H1 (cell line): ENCODE measurements around the gene CXCL17. TPM values are rescaled to one million over a fixed set of nuclear protein-coding genes. Genes with fewer than 3 reads are reported as not detected.

ENCODE experiments used
- EP300 ChIP-seq, 2 experiments: IDR thresholded peaks; 1 replicate in 1 of 2; 2 replicates in 1 of 2; pipeline ENCODE4 v1.6.1; 2011 to 2012; ENCODE audit warnings: low read depth in 2 of 2, low read length in 2 of 2, mild to moderate bottlenecking in 2 of 2, borderline replicate concordance in 1 of 2, inconsistent platforms in 1 of 2, moderate library complexity in 1 of 2
- JUN ChIP-seq: IDR thresholded peaks from 2 replicates; pipeline ENCODE4 v1.6.1; 2011; ENCODE audit warnings: low read depth, mild to moderate bottlenecking, improper control_type of control experiment, low read length
- KDM4A ChIP-seq: IDR thresholded peaks from one replicate; pipeline ENCODE4 v1.7.1; 2012; ENCODE audit warnings: low read depth, mild to moderate bottlenecking, moderate library complexity, low read length, inconsistent platforms; ENCODE audit not compliant: severe bottlenecking
- MAX ChIP-seq: IDR thresholded peaks from 2 replicates; pipeline ENCODE4 v1.6.1; 2012; ENCODE audit warnings: inconsistent platforms
- POLR2A ChIP-seq, 2 experiments: IDR thresholded peaks; 1 replicate in 1 of 2; 2 replicates in 1 of 2; pipeline ENCODE4 v1.6.1; 2011; ENCODE audit warnings: low read depth in 2 of 2, low read length in 2 of 2, mild to moderate bottlenecking in 2 of 2; ENCODE audit errors: control extremely low read depth in 1 of 2
- POLR2AphosphoS5 ChIP-seq: IDR thresholded peaks from 2 replicates; pipeline ENCODE4 v1.6.1; 2011; ENCODE audit warnings: low read depth, low read length
- RAD21 ChIP-seq, 2 experiments: IDR thresholded peaks in 1 of 2; conservative IDR thresholded peaks in 1 of 2; 2 replicates each; pipeline ENCODE4 v1.6.1; 2011; ENCODE audit warnings: low read depth in 2 of 2, low read length in 2 of 2, improper control_type of control experiment in 1 of 2, inconsistent platforms in 1 of 2, mild to moderate bottlenecking in 1 of 2, moderate library complexity in 1 of 2
- RBBP5 ChIP-seq: IDR thresholded peaks from 2 replicates; pipeline ENCODE4 v1.7.1; 2012; ENCODE audit warnings: low read depth, mild to moderate bottlenecking, inconsistent platforms, low read length, moderate library complexity, borderline replicate concordance
- RFX5 ChIP-seq: IDR thresholded peaks from 2 replicates; pipeline ENCODE4 v1.6.1; 2011; ENCODE audit warnings: low read depth, low read length, improper control_type of control experiment, borderline replicate concordance
- SP1 ChIP-seq: IDR thresholded peaks from 2 replicates; pipeline ENCODE4 v1.6.1; 2011; ENCODE audit warnings: low read depth, low read length
- SP4 ChIP-seq: IDR thresholded peaks from 2 replicates; pipeline ENCODE4 v1.6.1; 2012; ENCODE audit warnings: low read length, inconsistent platforms
- TAF1 ChIP-seq: IDR thresholded peaks from 2 replicates; pipeline ENCODE4 v1.6.1; 2011; ENCODE audit warnings: mild to moderate bottlenecking, low read depth, low read length
- TAF7 ChIP-seq: optimal IDR thresholded peaks from 2 replicates; pipeline ENCODE3; 2011; ENCODE audit warnings: low read depth, mild to moderate bottlenecking, inconsistent platforms, low read length, moderate library complexity, borderline replicate concordance
- TBP ChIP-seq: IDR thresholded peaks from 2 replicates; pipeline ENCODE4 v1.6.1; 2011; ENCODE audit warnings: low read depth, low read length, improper control_type of control experiment
- polyA plus RNA-seq, 7 experiments: library from polyadenylated mRNA; depleted of rRNA in 3 of 7; stranded (reverse) in 5 of 7; unstranded in 2 of 7; fragments of >200 nt in 5 of 7; fragments of 200-250 nt in 2 of 7; gene quantifications; 1 replicate in 5 of 7; 2 replicates in 1 of 7; 4 replicates in 1 of 7; pipeline versions ENCODE4 v1.2.1 to v1.2.3, GENCODE V29; 2011 to 2013; ENCODE audit warnings: missing spikeins in 2 of 7, mixed read lengths in 2 of 7
- total RNA-seq: library from RNA; stranded (reverse); fragmentation: NEBNext Ultra II Directional; extraction: Animal tissue kit (Norgen Biotek cat#: 25700); gene quantifications from 2 replicates; pipeline ENCODE4 v1.2.1, GENCODE V29; 2021
- TF ChIP-seq, protein P1 (sequence below): IDR thresholded peaks from 2 replicates; pipeline ENCODE4 v1.6.1; 2012; ENCODE audit warnings: inconsistent platforms

CXCL17 gene
- total and polyA plus RNA-seq, 2 of the 8 experiments (the other 6 are each of a cell fraction or from before 2014, with no cell fraction given), result not detected

DNA sequence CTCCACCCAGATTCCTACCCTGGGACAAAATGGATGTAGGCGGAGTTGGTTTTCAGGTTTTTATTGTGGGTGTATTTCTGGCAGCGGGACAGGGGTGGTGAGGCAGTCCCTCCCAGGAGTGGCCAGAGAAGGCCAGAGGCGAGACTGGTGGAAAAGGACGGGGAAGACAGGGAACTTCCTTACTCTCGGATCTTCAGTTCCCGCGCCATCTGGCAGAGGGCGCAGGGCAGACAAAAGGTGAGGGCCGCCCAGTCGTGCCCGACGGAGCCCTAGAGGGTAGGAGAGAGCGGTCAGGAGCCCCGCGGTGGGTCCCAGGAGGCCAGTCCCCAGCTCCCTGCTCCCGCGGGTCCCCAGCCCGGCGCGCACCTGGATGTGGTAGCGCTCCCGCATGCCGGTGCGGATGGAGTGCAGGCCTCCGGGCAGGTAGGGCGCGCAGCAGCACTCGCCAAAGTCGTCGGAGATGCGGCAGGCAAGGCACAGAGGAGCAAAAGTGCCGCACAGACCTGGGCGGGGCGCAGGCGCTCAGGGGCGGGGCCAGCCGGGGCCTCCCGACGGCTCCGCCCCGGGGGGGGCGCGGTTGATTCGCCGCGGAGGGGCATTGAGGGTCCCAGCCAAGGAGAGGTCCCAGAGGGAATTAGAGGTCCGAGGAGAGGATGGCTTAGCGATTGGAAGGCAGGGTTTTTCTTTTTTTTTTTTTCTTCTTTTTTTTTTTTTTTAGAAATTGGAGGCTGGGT is 55.6 kb downstream of the CXCL17 start (continued):
- peak; percentile 56 for TF ChIP-seq TBP
- peak; percentile 81 for TF ChIP-seq KDM4A
- TF ChIP-seq POLR2A (IDR thresholded peaks at IDR 0.05; ENCODE audit: control extremely low read depth in 1 of 2, low read depth in 2 of 2, low read length in 2 of 2), result peak in 1 of 2 experiments; percentile 89; a peak in 2 of 3 replicates
- TF ChIP-seq TAF1, result peak; percentile 88
- TF ChIP-seq SP4, result 0 out of 2 replicates have a peak, but pooled peaks have one; percentile 23
- TF ChIP-seq, protein P1, sequence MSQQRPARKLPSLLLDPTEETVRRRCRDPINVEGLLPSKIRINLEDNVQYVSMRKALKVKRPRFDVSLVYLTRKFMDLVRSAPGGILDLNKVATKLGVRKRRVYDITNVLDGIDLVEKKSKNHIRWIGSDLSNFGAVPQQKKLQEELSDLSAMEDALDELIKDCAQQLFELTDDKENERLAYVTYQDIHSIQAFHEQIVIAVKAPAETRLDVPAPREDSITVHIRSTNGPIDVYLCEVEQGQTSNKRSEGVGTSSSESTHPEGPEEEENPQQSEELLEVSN, result peak; percentile 49
- peak; percentile 78 for TF ChIP-seq TAF7
- peak; percentile 60 for TF ChIP-seq MAX
- peak; percentile 18 to 39 for TF ChIP-seq RAD21 (IDR thresholded peaks at IDR 0.05 in 1 of 2, conservative IDR thresholded peaks at IDR 0.05 in 1 of 2; ENCODE audit: low read depth in 2 of 2, low read length in 2 of 2)
- no peak for TF ChIP-seq SP1
- no peak for TF ChIP-seq RFX5
- TF ChIP-seq JUN, result no peak
- TF ChIP-seq EP300 (IDR thresholded peaks at IDR 0.05; ENCODE audit: borderline replicate concordance in 1 of 2, low read depth in 2 of 2, low read length in 2 of 2), result no peak
- TF ChIP-seq RBBP5, result no peak
- peak; percentile 89 for TF ChIP-seq POLR2AphosphoS5
